ENCODE results near the gene HOXC9. TPM values are rescaled to one million over a fixed set of nuclear protein-coding genes. Genes with fewer than 3 reads are reported as not detected.

The HOXC9 gene
- total RNA-seq, 1 donor from 2014 or later: not detected

- DNase-seq (ENCODE audit: extremely low spot score in 2 of 2): no peak
- H3K9me3 ChIP-seq: no peaks in the 10 kb centered on the region
- H3K27ac ChIP-seq: no peak overlapping the region
- H3K4me1 ChIP-seq: peaks cover 35% of the 10 kb centered on the region
- H3K4me3 ChIP-seq: peak overlapping the region; percentile 7 to 32
- no peak for TF ChIP-seq CTCF (IDR thresholded peaks at IDR 0.05)
- TF ChIP-seq POLR2AphosphoS5 (IDR thresholded peaks at IDR 0.05; ENCODE audit: insufficient read depth in 1 of 2, low read depth in 1 of 2): no peak
- no peak for TF ChIP-seq POLR2A (IDR thresholded peaks at IDR 0.05)
- no peaks in the 10 kb centered on the region for H3K27me3 ChIP-seq
- no peaks in the 10 kb centered on the region for H3K36me3 ChIP-seq
- intact Hi-C loops (cut with DNase I): loop anchor here (5.0 kb wide), 1 partner anchor 163 kb away; no protein-coding TSS in a partner anchor
Observed at GRCh38 chr12:54033980-54034784, 34.2 kb downstream of the HOXC9 start.

- Histone ChIP-seq H3K36me3 (no peaks in the 10 kb centered on the region), H3K4me3 (no peak overlapping the region), H3K27me3 (no peaks in the 10 kb centered on the region), H3K9me3 (no peaks in the 10 kb centered on the region), H3K4me1 (peaks cover 35% of the 10 kb centered on the region), H3K27ac (no peak overlapping the region)
- intact Hi-C loops (cut with DNase I): loop anchor here (5.0 kb wide), 1 partner anchor 162 kb away; no protein-coding TSS in a partner anchor
- TF ChIP-seq POLR2AphosphoS5 (IDR thresholded peaks at IDR 0.05; ENCODE audit: insufficient read depth in 1 of 2, low read depth in 1 of 2) (no peak), POLR2A (IDR thresholded peaks at IDR 0.05) (no peak), CTCF (IDR thresholded peaks at IDR 0.05) (no peak)
- no peak for DNase-seq (ENCODE audit: extremely low spot score in 2 of 2)
Observed at GRCh38 chr12:54034785-54035310, 34.9 kb downstream of the HOXC9 start.

GRCh38 chr12:54035568-54036264, 35.8 kb downstream of the HOXC9 start:
- intact Hi-C loops (cut with DNase I): no loop called here
- H3K9me3 ChIP-seq: no peaks in the 10 kb centered on the region
- no peak overlapping the region for H3K27ac ChIP-seq
- H3K4me3 ChIP-seq: no peak overlapping the region
- DNase-seq (ENCODE audit: extremely low spot score in 2 of 2): no peak
- no peaks in the 10 kb centered on the region for H3K36me3 ChIP-seq
- no peak for TF ChIP-seq CTCF (IDR thresholded peaks at IDR 0.05)
- TF ChIP-seq POLR2A (IDR thresholded peaks at IDR 0.05): no peak
- TF ChIP-seq POLR2AphosphoS5 (IDR thresholded peaks at IDR 0.05; ENCODE audit: insufficient read depth in 1 of 2, low read depth in 1 of 2): no peak
- peaks cover 31% of the 10 kb centered on the region for H3K4me1 ChIP-seq
- no peaks in the 10 kb centered on the region for H3K27me3 ChIP-seq

GRCh38 chr12:54036620-54037359, 36.8 kb downstream of the HOXC9 start:
- no peak overlapping the region for H3K4me3 ChIP-seq
- H3K36me3 ChIP-seq: no peaks in the 10 kb centered on the region
- TF ChIP-seq POLR2A (IDR thresholded peaks at IDR 0.05) (no peak), CTCF (IDR thresholded peaks at IDR 0.05) (no peak), POLR2AphosphoS5 (IDR thresholded peaks at IDR 0.05; ENCODE audit: insufficient read depth in 1 of 2, low read depth in 1 of 2) (no peak)
- intact Hi-C loops (cut with DNase I): no loop called here
- H3K27ac ChIP-seq: no peak overlapping the region
- no peaks in the 10 kb centered on the region for H3K27me3 ChIP-seq
- no peak for DNase-seq (ENCODE audit: extremely low spot score in 2 of 2)
- H3K4me1 ChIP-seq: peaks cover 25% of the 10 kb centered on the region
- H3K9me3 ChIP-seq: no peaks in the 10 kb centered on the region
